ENCODE results near the gene AKAP10.
"Not testable (repeated sequence)": the region's sequence is repeated elsewhere in the genome, so short reads cannot be mapped to it uniquely, and the experiment has no call there.

Gene AKAP10

GRCh38 chr17:19979917-19980770 lies 2.5 kb upstream of the AKAP10 start:
- no peak for DNase-seq (ENCODE audit: low spot score)

- DNase-seq (ENCODE audit: low spot score): no peak
Observed at GRCh38 chr17:19978805-19979211, 1.2 kb upstream of the AKAP10 start.

GRCh38 chr17:19978209-19978802 lies 678 bp upstream of the AKAP10 start:
- DNase-seq (ENCODE audit: low spot score): peak; percentile 14

- no peak for DNase-seq (ENCODE audit: low spot score)
Observed at GRCh38 chr17:19975601-19976000, 2.0 kb downstream of the AKAP10 start.

- DNase-seq (ENCODE audit: low spot score): no peak
Observed at GRCh38 chr17:19973156-19973555, 4.5 kb downstream of the AKAP10 start.

GRCh38 chr17:19962954-19963353 lies 14.7 kb downstream of the AKAP10 start:
- DNase-seq (ENCODE audit: low spot score): not testable (repeated sequence)

- DNase-seq (ENCODE audit: low spot score): no peak
Observed at GRCh38 chr17:19958023-19958422, 19.6 kb downstream of the AKAP10 start.

GRCh38 chr17:19955099-19955498 lies 22.5 kb downstream of the AKAP10 start:
- no peak for DNase-seq (ENCODE audit: low spot score)

- not testable (repeated sequence) for DNase-seq (ENCODE audit: low spot score)
Observed at GRCh38 chr17:19951411-19951810, 26.2 kb downstream of the AKAP10 start.

- DNase-seq (ENCODE audit: low spot score): not testable (repeated sequence)
Observed at GRCh38 chr17:19950624-19951195, 26.9 kb downstream of the AKAP10 start.

- no peak for DNase-seq (ENCODE audit: low spot score)
Observed at GRCh38 chr17:19948116-19948943, 29.3 kb downstream of the AKAP10 start.

- DNase-seq (ENCODE audit: low spot score): no peak
Observed at GRCh38 chr17:19946921-19947320, 30.7 kb downstream of the AKAP10 start.

GRCh38 chr17:19945009-19945626 lies 32.5 kb downstream of the AKAP10 start:
- DNase-seq (ENCODE audit: low spot score): no peak

GRCh38 chr17:19943599-19943998 lies 34.0 kb downstream of the AKAP10 start:
- DNase-seq (ENCODE audit: low spot score): no peak

- DNase-seq (ENCODE audit: low spot score): no peak
Observed at GRCh38 chr17:19943026-19943425, 34.6 kb downstream of the AKAP10 start.

GRCh38 chr17:19940722-19941464 lies 36.7 kb downstream of the AKAP10 start:
- DNase-seq (ENCODE audit: low spot score): no peak

GRCh38 chr17:19939993-19940721 lies 37.5 kb downstream of the AKAP10 start:
- no peak for DNase-seq (ENCODE audit: low spot score)

GRCh38 chr17:19938736-19939135 lies 38.9 kb downstream of the AKAP10 start:
- no peak for DNase-seq (ENCODE audit: low spot score)

GRCh38 chr17:19937522-19937921 lies 40.1 kb downstream of the AKAP10 start:
- DNase-seq (ENCODE audit: low spot score): no peak

- no peak for DNase-seq (ENCODE audit: low spot score)
Observed at GRCh38 chr17:19935169-19935568, 42.5 kb downstream of the AKAP10 start.

Measured in CD4-positive, alpha-beta T cell treated with Interleukin-6 at 100 ng/mL for 8 hours (primary cell).